WTC11 (cell line): ENCODE data around the gene TMEM212. TPM values are rescaled to one million over a fixed set of nuclear protein-coding genes. Genes with fewer than 3 reads are reported as not detected.

Experiments
- ATAC-seq: fragments of 200-7000 bp; cut with Tn5 transposase; 2 replicates; pipeline ENCODE4 v1.10.0; 2021; ENCODE audit warnings: mild to moderate bottlenecking, moderate library complexity
- CTCF ChIA-PET: fragments of 300-600 bp; sonication (Branson Sonifier 250); formaldehyde crosslinking; loops from one replicate; lab custom pipeline; 2021; ENCODE audit warnings: antibody characterized with exemption; lab: Charles Lee
- POLR2A ChIA-PET: fragments of 350-600 bp; sonication (Branson Sonifier 250); formaldehyde crosslinking; loops from one replicate; lab custom pipeline; 2021; ENCODE audit warnings: antibody characterized with exemption; lab: Charles Lee
- DNase-seq: peaks from one replicate; pipeline ENCODE4 v3.0.0; 2021; ENCODE audit warnings: low spot score
- H3K27ac Mint-ChIP-seq: 2 replicates; pipeline ENCODE4 v1.8.0; 2021; ENCODE audit warnings: mixed read lengths
- H3K27me3 Mint-ChIP-seq: 2 replicates; pipeline ENCODE4 v1.8.0; 2021; ENCODE audit warnings: low read depth, mild to moderate bottlenecking, moderate library complexity, mixed read lengths
- H3K36me3 Mint-ChIP-seq: 2 replicates; pipeline ENCODE4 v1.8.0; 2021; ENCODE audit warnings: mixed read lengths
- H3K4me1 Mint-ChIP-seq: 2 replicates; pipeline ENCODE4 v1.8.0; 2022; ENCODE audit warnings: mixed read lengths
- H3K4me3 Mint-ChIP-seq: 2 replicates; pipeline ENCODE4 v1.8.0; 2021; ENCODE audit warnings: mild to moderate bottlenecking, moderate library complexity, mixed read lengths
- H3K9me3 Mint-ChIP-seq: 2 replicates; pipeline ENCODE4 v1.8.0; 2021; ENCODE audit warnings: mixed read lengths
- FOXP1 ChIP-seq: sonication (generic); formaldehyde crosslinking; IDR thresholded peaks from 2 replicates; pipeline ENCODE4 v1.8.0; 2022; ENCODE audit warnings: missing genetic modification reagents, mild to moderate bottlenecking, moderate library complexity, borderline replicate concordance
- GABPB1 ChIP-seq: sonication (generic); formaldehyde crosslinking; IDR thresholded peaks from 2 replicates; pipeline ENCODE4 v1.8.1; 2023; ENCODE audit warnings: mild to moderate bottlenecking, missing genetic modification reagents
- JAZF1 ChIP-seq: fragments of 250-450 bp; sonication (Bioruptor Pico); IDR thresholded peaks from 2 replicates; pipeline ENCODE4 v1.9.0; 2021; ENCODE audit warnings: moderate library complexity, mild to moderate bottlenecking, inconsistent platforms
- MYBL2 ChIP-seq: sonication (generic); formaldehyde crosslinking; IDR thresholded peaks from 2 replicates; pipeline ENCODE4 v1.8.1; 2023; ENCODE audit warnings: mild to moderate bottlenecking, moderate library complexity, missing genetic modification reagents
- NR2C2 ChIP-seq: sonication (generic); formaldehyde crosslinking; IDR thresholded peaks from 2 replicates; pipeline ENCODE4 v1.8.0; 2022; ENCODE audit warnings: mild to moderate bottlenecking, missing genetic modification reagents
- SP1 ChIP-seq: sonication (generic); formaldehyde crosslinking; conservative IDR thresholded peaks from 2 replicates; pipeline ENCODE4 v1.8.1; 2022; ENCODE audit warnings: missing genetic modification reagents
- TEAD1 ChIP-seq: sonication (generic); formaldehyde crosslinking; IDR thresholded peaks from 2 replicates; pipeline ENCODE4 v1.8.0; 2022; ENCODE audit warnings: mild to moderate bottlenecking, missing genetic modification reagents
- ZBTB43 ChIP-seq: sonication (generic); formaldehyde crosslinking; IDR thresholded peaks from 2 replicates; pipeline ENCODE4 v1.8.1; 2023; ENCODE audit warnings: mild to moderate bottlenecking, missing genetic modification reagents
- ZNF281 ChIP-seq: sonication (generic); formaldehyde crosslinking; IDR thresholded peaks from 2 replicates; pipeline ENCODE4 v1.8.0; 2023; ENCODE audit warnings: mild to moderate bottlenecking, missing genetic modification reagents
- total RNA-seq: library from RNA; stranded (reverse); gene quantifications from 3 replicates; pipeline ENCODE4 v1.2.3, GENCODE V29; 2021
- TF ChIP-seq, protein P1 (sequence below): sonication (generic); formaldehyde crosslinking; IDR thresholded peaks from 2 replicates; pipeline ENCODE4 v1.8.1; 2023; ENCODE audit warnings: mild to moderate bottlenecking, missing genetic modification reagents, borderline replicate concordance
- TF ChIP-seq, protein P2 (sequence below): sonication (generic); formaldehyde crosslinking; IDR thresholded peaks from 2 replicates; pipeline ENCODE4 v1.8.0; 2022; ENCODE audit warnings: mild to moderate bottlenecking, missing genetic modification reagents
- TF ChIP-seq, protein P3 (sequence below): sonication (generic); formaldehyde crosslinking; IDR thresholded peaks from 2 replicates; pipeline ENCODE4 v1.8.0; 2023; ENCODE audit warnings: missing genetic modification reagents, mild to moderate bottlenecking, borderline replicate concordance
- TF ChIP-seq, protein P4 (sequence below): sonication (generic); formaldehyde crosslinking; IDR thresholded peaks from 2 replicates; pipeline ENCODE4 v1.8.1; 2022; ENCODE audit warnings: low read depth, missing genetic modification reagents, borderline replicate concordance
- TF ChIP-seq, protein P5 (sequence below): sonication (generic); formaldehyde crosslinking; IDR thresholded peaks from 2 replicates; pipeline ENCODE4 v1.8.0; 2023; ENCODE audit warnings: missing genetic modification reagents

Gene TMEM212
- total RNA-seq, 1 experiment from 2014 or later, result not detected

- peaks cover 10% of the 10 kb centered on the region for H3K4me1 Mint-ChIP-seq
- CTCF ChIA-PET, result interaction anchor here (1.4 to 1.9 kb wide), 5 partner anchors 19 to 522 kb away, joined by 4 to 8 read pairs (median 6); no protein-coding TSS in a partner anchor
- peak overlapping the region; percentile 77 for H3K4me3 Mint-ChIP-seq
- peaks cover 39% of the 10 kb centered on the region for H3K27me3 Mint-ChIP-seq
- H3K9me3 Mint-ChIP-seq, result no peaks in the 10 kb centered on the region
- no peak for DNase-seq
- ATAC-seq, result no peak; the same call in 1 of the 2 replicates
- POLR2A ChIA-PET, result interaction anchor here (0.6 kb wide), 1 partner anchor 227 kb away, joined by 3 read pairs; no protein-coding TSS in a partner anchor
- no peak overlapping the region for H3K27ac Mint-ChIP-seq
- TF ChIP-seq, protein P1, sequence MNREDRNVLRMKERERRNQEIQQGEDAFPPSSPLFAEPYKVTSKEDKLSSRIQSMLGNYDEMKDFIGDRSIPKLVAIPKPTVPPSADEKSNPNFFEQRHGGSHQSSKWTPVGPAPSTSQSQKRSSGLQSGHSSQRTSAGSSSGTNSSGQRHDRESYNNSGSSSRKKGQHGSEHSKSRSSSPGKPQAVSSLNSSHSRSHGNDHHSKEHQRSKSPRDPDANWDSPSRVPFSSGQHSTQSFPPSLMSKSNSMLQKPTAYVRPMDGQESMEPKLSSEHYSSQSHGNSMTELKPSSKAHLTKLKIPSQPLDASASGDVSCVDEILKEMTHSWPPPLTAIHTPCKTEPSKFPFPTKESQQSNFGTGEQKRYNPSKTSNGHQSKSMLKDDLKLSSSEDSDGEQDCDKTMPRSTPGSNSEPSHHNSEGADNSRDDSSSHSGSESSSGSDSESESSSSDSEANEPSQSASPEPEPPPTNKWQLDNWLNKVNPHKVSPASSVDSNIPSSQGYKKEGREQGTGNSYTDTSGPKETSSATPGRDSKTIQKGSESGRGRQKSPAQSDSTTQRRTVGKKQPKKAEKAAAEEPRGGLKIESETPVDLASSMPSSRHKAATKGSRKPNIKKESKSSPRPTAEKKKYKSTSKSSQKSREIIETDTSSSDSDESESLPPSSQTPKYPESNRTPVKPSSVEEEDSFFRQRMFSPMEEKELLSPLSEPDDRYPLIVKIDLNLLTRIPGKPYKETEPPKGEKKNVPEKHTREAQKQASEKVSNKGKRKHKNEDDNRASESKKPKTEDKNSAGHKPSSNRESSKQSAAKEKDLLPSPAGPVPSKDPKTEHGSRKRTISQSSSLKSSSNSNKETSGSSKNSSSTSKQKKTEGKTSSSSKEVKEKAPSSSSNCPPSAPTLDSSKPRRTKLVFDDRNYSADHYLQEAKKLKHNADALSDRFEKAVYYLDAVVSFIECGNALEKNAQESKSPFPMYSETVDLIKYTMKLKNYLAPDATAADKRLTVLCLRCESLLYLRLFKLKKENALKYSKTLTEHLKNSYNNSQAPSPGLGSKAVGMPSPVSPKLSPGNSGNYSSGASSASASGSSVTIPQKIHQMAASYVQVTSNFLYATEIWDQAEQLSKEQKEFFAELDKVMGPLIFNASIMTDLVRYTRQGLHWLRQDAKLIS (CRISPR knock-in tag), result no peak
- no peak for TF ChIP-seq FOXP1
- no peak for TF ChIP-seq ZNF281 (CRISPR knock-in tag)
- 0 out of 2 replicates have a peak, but pooled peaks have one; percentile 4 for TF ChIP-seq MYBL2 (CRISPR knock-in tag)
- 0 out of 2 replicates have a peak, but pooled peaks have one; percentile 12 for TF ChIP-seq SP1 (CRISPR knock-in tag)
- TF ChIP-seq NR2C2 (CRISPR knock-in tag), result no peak
- TF ChIP-seq TEAD1, result no peak
- no peak for TF ChIP-seq JAZF1 (CRISPR knock-in tag)
- TF ChIP-seq, all 79 proteins: peak for 2
- H3K36me3 Mint-ChIP-seq, result no peaks in the 10 kb centered on the region
Observed at GRCh38 chr3:171810629-171811294, 32.4 kb upstream of the TMEM212 start.

- Mint-ChIP-seq H3K27ac (no peak overlapping the region), H3K4me1 (peaks cover 10% of the 10 kb centered on the region), H3K36me3 (no peaks in the 10 kb centered on the region), H3K27me3 (peaks cover 39% of the 10 kb centered on the region), H3K9me3 (no peaks in the 10 kb centered on the region), H3K4me3 (peak overlapping the region; percentile 77)
- peak; percentile 20; the same call in 1 of the 2 replicates for TF ChIP-seq GABPB1
- TF ChIP-seq, protein P2, sequence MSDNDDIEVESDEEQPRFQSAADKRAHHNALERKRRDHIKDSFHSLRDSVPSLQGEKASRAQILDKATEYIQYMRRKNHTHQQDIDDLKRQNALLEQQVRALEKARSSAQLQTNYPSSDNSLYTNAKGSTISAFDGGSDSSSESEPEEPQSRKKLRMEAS (CRISPR knock-in tag), result no peak
- DNase-seq (no peak), ATAC-seq (no peak)
- ChIA-PET POLR2A (interaction anchor here (0.6 kb wide), 1 partner anchor 226 kb away, joined by 3 read pairs; no protein-coding TSS in a partner anchor), CTCF (interaction anchor here (1.4 to 1.9 kb wide), 3 partner anchors 19 to 197 kb away, joined by 4 to 6 read pairs (median 4); no protein-coding TSS in a partner anchor)
Observed at GRCh38 chr3:171811295-171811912, 31.7 kb upstream of the TMEM212 start.

DNA sequence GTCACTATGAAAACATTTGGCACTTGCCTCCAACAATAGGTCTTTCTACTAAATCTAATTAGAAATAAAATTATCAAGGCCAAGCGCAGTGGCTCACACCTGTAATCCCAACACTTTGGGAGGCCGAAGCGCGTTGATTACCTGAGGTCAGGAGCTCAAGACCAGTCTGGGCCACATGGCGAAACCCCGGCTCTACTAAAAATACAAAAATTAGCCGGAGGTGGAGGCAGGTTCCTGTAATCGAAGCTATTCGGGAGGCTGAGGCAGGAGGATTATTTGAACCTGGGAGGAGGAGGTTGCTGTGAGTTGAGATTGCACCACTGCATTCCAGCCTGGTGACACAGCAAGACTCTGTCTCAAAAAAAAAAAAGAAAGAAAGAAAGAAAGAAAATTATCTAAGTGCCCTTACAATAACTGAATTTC, 31.2 kb upstream of the TMEM212 start:
- DNase-seq (no peak), ATAC-seq (no peak)
- CTCF ChIA-PET, result interaction anchor here (1.4 to 1.9 kb wide), 2 partner anchors 18 to 56 kb away, joined by 4 read pairs; no protein-coding TSS in a partner anchor
- Mint-ChIP-seq H3K27me3 (peaks cover 39% of the 10 kb centered on the region), H3K36me3 (no peaks in the 10 kb centered on the region), H3K27ac (no peak overlapping the region), H3K4me1 (peaks cover 10% of the 10 kb centered on the region), H3K9me3 (no peaks in the 10 kb centered on the region), H3K4me3 (peak overlapping the region; percentile 13; the same call in 1 of the 2 replicates)
- POLR2A ChIA-PET, result no interaction called here
- TF ChIP-seq, protein P3, sequence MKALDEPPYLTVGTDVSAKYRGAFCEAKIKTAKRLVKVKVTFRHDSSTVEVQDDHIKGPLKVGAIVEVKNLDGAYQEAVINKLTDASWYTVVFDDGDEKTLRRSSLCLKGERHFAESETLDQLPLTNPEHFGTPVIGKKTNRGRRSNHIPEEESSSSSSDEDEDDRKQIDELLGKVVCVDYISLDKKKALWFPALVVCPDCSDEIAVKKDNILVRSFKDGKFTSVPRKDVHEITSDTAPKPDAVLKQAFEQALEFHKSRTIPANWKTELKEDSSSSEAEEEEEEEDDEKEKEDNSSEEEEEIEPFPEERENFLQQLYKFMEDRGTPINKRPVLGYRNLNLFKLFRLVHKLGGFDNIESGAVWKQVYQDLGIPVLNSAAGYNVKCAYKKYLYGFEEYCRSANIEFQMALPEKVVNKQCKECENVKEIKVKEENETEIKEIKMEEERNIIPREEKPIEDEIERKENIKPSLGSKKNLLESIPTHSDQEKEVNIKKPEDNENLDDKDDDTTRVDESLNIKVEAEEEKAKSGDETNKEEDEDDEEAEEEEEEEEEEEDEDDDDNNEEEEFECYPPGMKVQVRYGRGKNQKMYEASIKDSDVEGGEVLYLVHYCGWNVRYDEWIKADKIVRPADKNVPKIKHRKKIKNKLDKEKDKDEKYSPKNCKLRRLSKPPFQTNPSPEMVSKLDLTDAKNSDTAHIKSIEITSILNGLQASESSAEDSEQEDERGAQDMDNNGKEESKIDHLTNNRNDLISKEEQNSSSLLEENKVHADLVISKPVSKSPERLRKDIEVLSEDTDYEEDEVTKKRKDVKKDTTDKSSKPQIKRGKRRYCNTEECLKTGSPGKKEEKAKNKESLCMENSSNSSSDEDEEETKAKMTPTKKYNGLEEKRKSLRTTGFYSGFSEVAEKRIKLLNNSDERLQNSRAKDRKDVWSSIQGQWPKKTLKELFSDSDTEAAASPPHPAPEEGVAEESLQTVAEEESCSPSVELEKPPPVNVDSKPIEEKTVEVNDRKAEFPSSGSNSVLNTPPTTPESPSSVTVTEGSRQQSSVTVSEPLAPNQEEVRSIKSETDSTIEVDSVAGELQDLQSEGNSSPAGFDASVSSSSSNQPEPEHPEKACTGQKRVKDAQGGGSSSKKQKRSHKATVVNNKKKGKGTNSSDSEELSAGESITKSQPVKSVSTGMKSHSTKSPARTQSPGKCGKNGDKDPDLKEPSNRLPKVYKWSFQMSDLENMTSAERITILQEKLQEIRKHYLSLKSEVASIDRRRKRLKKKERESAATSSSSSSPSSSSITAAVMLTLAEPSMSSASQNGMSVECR (CRISPR knock-in tag), result no peak
- no peak for TF ChIP-seq ZBTB43 (CRISPR knock-in tag)
- TF ChIP-seq, protein P4, sequence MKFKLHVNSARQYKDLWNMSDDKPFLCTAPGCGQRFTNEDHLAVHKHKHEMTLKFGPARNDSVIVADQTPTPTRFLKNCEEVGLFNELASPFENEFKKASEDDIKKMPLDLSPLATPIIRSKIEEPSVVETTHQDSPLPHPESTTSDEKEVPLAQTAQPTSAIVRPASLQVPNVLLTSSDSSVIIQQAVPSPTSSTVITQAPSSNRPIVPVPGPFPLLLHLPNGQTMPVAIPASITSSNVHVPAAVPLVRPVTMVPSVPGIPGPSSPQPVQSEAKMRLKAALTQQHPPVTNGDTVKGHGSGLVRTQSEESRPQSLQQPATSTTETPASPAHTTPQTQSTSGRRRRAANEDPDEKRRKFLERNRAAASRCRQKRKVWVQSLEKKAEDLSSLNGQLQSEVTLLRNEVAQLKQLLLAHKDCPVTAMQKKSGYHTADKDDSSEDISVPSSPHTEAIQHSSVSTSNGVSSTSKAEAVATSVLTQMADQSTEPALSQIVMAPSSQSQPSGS (CRISPR knock-in tag), result no peak
- TF ChIP-seq, protein P5, sequence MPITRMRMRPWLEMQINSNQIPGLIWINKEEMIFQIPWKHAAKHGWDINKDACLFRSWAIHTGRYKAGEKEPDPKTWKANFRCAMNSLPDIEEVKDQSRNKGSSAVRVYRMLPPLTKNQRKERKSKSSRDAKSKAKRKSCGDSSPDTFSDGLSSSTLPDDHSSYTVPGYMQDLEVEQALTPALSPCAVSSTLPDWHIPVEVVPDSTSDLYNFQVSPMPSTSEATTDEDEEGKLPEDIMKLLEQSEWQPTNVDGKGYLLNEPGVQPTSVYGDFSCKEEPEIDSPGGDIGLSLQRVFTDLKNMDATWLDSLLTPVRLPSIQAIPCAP (CRISPR knock-in tag), result no peak
